DND-41 (cell line): ENCODE data around the gene RAB28.

ENCODE experiments used
- ATAC-seq: fragments of 200-7000 bp; cut with Tn5 transposase; 3 replicates; pipeline ENCODE4 v1.9.1; 2021; ENCODE audit warnings: low read depth; ENCODE audit not compliant: insufficient read depth
- DNase-seq: peaks from one replicate; pipeline ENCODE4 v3.0.0-alpha.2; 2020
- H2AFZ ChIP-seq: 2 replicates; pipeline ENCODE4 v1.6.0; 2012; ENCODE audit warnings: low read depth, low read length
- H3K27ac ChIP-seq: 2 replicates; pipeline ENCODE4 v1.5.1; 2012; ENCODE audit warnings: low read length, inconsistent platforms
- H3K27me3 ChIP-seq: fragments of 200-600 bp; sonication (generic); 2 replicates; pipeline ENCODE4 v1.6.0; 2012; ENCODE audit warnings: low read length, mild to moderate bottlenecking, inconsistent platforms; ENCODE audit not compliant: insufficient read depth, poor library complexity
- H3K36me3 ChIP-seq: 2 replicates; pipeline ENCODE4 v1.5.1; 2012; ENCODE audit warnings: low read length, inconsistent platforms; ENCODE audit not compliant: insufficient read depth
- H3K4me1 ChIP-seq: 2 replicates; pipeline ENCODE4 v1.5.1; 2012; ENCODE audit warnings: mild to moderate bottlenecking, low read length; ENCODE audit not compliant: insufficient read depth
- H3K4me2 ChIP-seq: 2 replicates; pipeline ENCODE4 v1.6.0; 2012; ENCODE audit warnings: mild to moderate bottlenecking, moderate library complexity, low read length, inconsistent platforms; ENCODE audit not compliant: insufficient read depth
- H3K4me3 ChIP-seq, 2 experiments: fragments of 200-600 bp in 1 of 2; shearing (Covaris generic) in 1 of 2; 2 replicates each; pipeline ENCODE4 v1.5.1; 2012 to 2016; ENCODE audit warnings: inconsistent platforms in 2 of 2, low read length in 2 of 2, mild to moderate bottlenecking in 2 of 2, low read depth in 1 of 2, moderate library complexity in 1 of 2
- H3K79me2 ChIP-seq: 2 replicates; pipeline ENCODE4 v1.6.0; 2012; ENCODE audit warnings: low read length, inconsistent platforms; ENCODE audit not compliant: insufficient read depth
- H3K9ac ChIP-seq: 2 replicates; pipeline ENCODE4 v1.6.0; 2012; ENCODE audit warnings: low read depth, mild to moderate bottlenecking, inconsistent platforms, low read length, moderate library complexity
- H3K9me3 ChIP-seq: 2 replicates; pipeline ENCODE4 v1.5.1; 2012; ENCODE audit warnings: low read length, moderate library complexity, mild to moderate bottlenecking, inconsistent platforms; ENCODE audit not compliant: insufficient read depth, severe bottlenecking
- H4K20me1 ChIP-seq: 2 replicates; pipeline ENCODE4 v1.6.0; 2012; ENCODE audit warnings: low read length; ENCODE audit not compliant: insufficient read depth
- CTCF ChIP-seq: IDR thresholded peaks from 2 replicates; pipeline ENCODE4 v1.5.1; 2012; ENCODE audit warnings: borderline replicate concordance, low read length, moderate library complexity, mild to moderate bottlenecking; ENCODE audit not compliant: poor library complexity, severe bottlenecking; ENCODE audit errors: extremely low read depth
- EZH2 ChIP-seq: IDR thresholded peaks from 3 replicates; pipeline ENCODE4 v1.6.1; 2012; ENCODE audit warnings: borderline replicate concordance, low read depth, mild to moderate bottlenecking, moderate library complexity, low read length, inconsistent platforms; ENCODE audit not compliant: severe bottlenecking

The RAB28 gene

GRCh38 chr4:13386405-13387107 is 97.6 kb downstream of the RAB28 start:
- no peak overlapping the region for H3K4me3 ChIP-seq
- no peaks in the 10 kb centered on the region for H3K9me3 ChIP-seq
- 0 out of 2 replicates have a peak, but pooled peaks cover 3% of the 10 kb centered on the region for H3K36me3 ChIP-seq
- no peak overlapping the region for H3K4me2 ChIP-seq
- H3K27ac ChIP-seq, result no peak overlapping the region
- no peaks in the 10 kb centered on the region for H3K27me3 ChIP-seq
- TF ChIP-seq CTCF (no peak), EZH2 (no peak)
- peaks cover 10% of the 10 kb centered on the region for H3K79me2 ChIP-seq
- H3K4me1 ChIP-seq, result peaks cover 16% of the 10 kb centered on the region
- ATAC-seq (peak; percentile 79), DNase-seq (no peak)
- H4K20me1 ChIP-seq, result peaks cover 10% of the 10 kb centered on the region; the same call in 1 of the 2 replicates
- no peak overlapping the region for H3K9ac ChIP-seq
- no peak overlapping the region for H2AFZ ChIP-seq

GRCh38 chr4:13384055-13384454 is 100.1 kb downstream of the RAB28 start:
- H3K36me3 ChIP-seq, result peaks cover 9% of the 10 kb centered on the region; the same call in 1 of the 2 replicates
- H3K9me3 ChIP-seq, result no peaks in the 10 kb centered on the region
- ATAC-seq (no peak), DNase-seq (no peak)
- no peak overlapping the region for H2AFZ ChIP-seq
- H3K27ac ChIP-seq, result no peak overlapping the region
- H3K4me1 ChIP-seq, result peaks cover 16% of the 10 kb centered on the region
- no peak overlapping the region for H3K4me2 ChIP-seq
- no peaks in the 10 kb centered on the region for H3K27me3 ChIP-seq
- H4K20me1 ChIP-seq, result peaks cover 10% of the 10 kb centered on the region; the same call in 1 of the 2 replicates
- H3K4me3 ChIP-seq, result no peak overlapping the region
- H3K9ac ChIP-seq, result no peak overlapping the region
- peaks cover 10% of the 10 kb centered on the region for H3K79me2 ChIP-seq
- TF ChIP-seq EZH2 (no peak), CTCF (no peak)

- Histone ChIP-seq H3K79me2 (no peaks in the 10 kb centered on the region), H3K4me3 (no peak overlapping the region), H3K36me3 (peaks cover 9% of the 10 kb centered on the region; the same call in 1 of the 2 replicates), H3K27me3 (no peaks in the 10 kb centered on the region), H2AFZ (no peak overlapping the region), H3K9ac (no peak overlapping the region), H3K4me1 (no peaks in the 10 kb centered on the region), H3K27ac (no peak overlapping the region), H3K9me3 (no peaks in the 10 kb centered on the region), H4K20me1 (0 out of 2 replicates have a peak, but pooled peaks cover 5% of the 10 kb centered on the region), H3K4me2 (no peak overlapping the region)
- no peak for ATAC-seq
- no peak for TF ChIP-seq CTCF
- no peak for TF ChIP-seq EZH2
- no peak for DNase-seq
Measured at GRCh38 chr4:13378973-13379759, 105.0 kb downstream of the RAB28 start.
